PC-3 (cell line): ENCODE results near the gene CAMTA1. TPM values are rescaled to one million over a fixed set of nuclear protein-coding genes. Genes with fewer than 3 reads are reported as not detected.

Experiments
- ATAC-seq: fragments of 200-7000 bp; cut with Tn5 transposase; 2 replicates; pipeline ENCODE4 v1.9.1; 2020; ENCODE audit warnings: mild to moderate bottlenecking, moderate library complexity
- BruUV-seq: library from RNA; stranded (reverse); fragments of 400-500 nt; replicated peaks from 2 replicates; lab custom pipeline; 2021; lab: Mats Ljungman, UMichigan
- CTCF ChIA-PET: fragments of 300-600 bp; sonication (Branson Sonifier 250); formaldehyde crosslinking; loops from one replicate; lab custom pipeline; 2022; ENCODE audit warnings: antibody characterized with exemption; lab: Charles Lee
- POLR2A ChIA-PET: fragments of 300-600 bp; sonication (Branson Sonifier 250); formaldehyde crosslinking; loops from one replicate; lab custom pipeline; 2022; ENCODE audit warnings: antibody characterized with exemption; ENCODE audit not compliant: unreplicated experiment; lab: Charles Lee
- DNase-seq: peaks from one replicate; pipeline ENCODE4 v3.0.0-alpha.2; 2015
- H2AFZ ChIP-seq: fragments of 300-600 bp; sonication (generic); 2 replicates; pipeline ENCODE4 v1.6.0; 2016; ENCODE audit warnings: antibody characterized with exemption, low read length
- H3F3A ChIP-seq: fragments of 300-600 bp; sonication (generic); one replicate; pipeline ENCODE4 v1.6.0; 2017; ENCODE audit warnings: antibody characterized with exemption, low read length, control low read depth, mild to moderate bottlenecking; ENCODE audit not compliant: unreplicated experiment
- H3K27ac ChIP-seq: fragments of 300-600 bp; sonication (generic); 2 replicates; pipeline ENCODE4 v1.5.1; 2016; ENCODE audit warnings: mild to moderate bottlenecking, low read length
- H3K27me3 ChIP-seq: fragments of 300-600 bp; sonication (generic); 2 replicates; pipeline ENCODE4 v1.6.1; 2016; ENCODE audit warnings: low read length, mixed read lengths
- H3K36me3 ChIP-seq: fragments of 300-600 bp; sonication (generic); 2 replicates; pipeline ENCODE4 v1.6.1; 2016; ENCODE audit warnings: low read depth, mixed run types, low read length, mixed read lengths
- H3K4me1 ChIP-seq: fragments of 300-600 bp; sonication (generic); 2 replicates; pipeline ENCODE4 v1.5.1; 2016; ENCODE audit warnings: low read length; ENCODE audit not compliant: insufficient read depth
- H3K4me2 ChIP-seq: fragments of 300-600 bp; sonication (generic); 2 replicates; pipeline ENCODE4 v1.6.0; 2016; ENCODE audit warnings: low read length
- H3K4me3 ChIP-seq: fragments of 300-600 bp; sonication (generic); 2 replicates; pipeline ENCODE4 v1.5.1; 2016; ENCODE audit warnings: mild to moderate bottlenecking, low read length, mixed read lengths
- H3K79me2 ChIP-seq: fragments of 300-600 bp; sonication (generic); 2 replicates; pipeline ENCODE4 v1.6.1; 2017; ENCODE audit warnings: low read length, mixed read lengths
- H3K9ac ChIP-seq: fragments of 300-600 bp; sonication (generic); 2 replicates; pipeline ENCODE4 v1.6.0; 2016; ENCODE audit warnings: mild to moderate bottlenecking, low read length
- H3K9me2 ChIP-seq: fragments of 300-600 bp; sonication (generic); replicated peaks from 2 replicates; pipeline ENCODE4 v1.6.1; 2016; ENCODE audit warnings: mixed run types, low read length, mixed read lengths
- H3K9me3 ChIP-seq: fragments of 300-600 bp; sonication (generic); 2 replicates; pipeline ENCODE4 v1.6.1; 2016; ENCODE audit warnings: low read length, mixed read lengths
- H4K20me1 ChIP-seq: fragments of 300-600 bp; sonication (generic); 2 replicates; pipeline ENCODE4 v1.6.1; 2016; ENCODE audit warnings: low read length, mixed read lengths
- CTCF ChIP-seq: fragments of 300-600 bp; sonication (generic); conservative IDR thresholded peaks from 2 replicates; pipeline ENCODE4 v1.5.1; 2017; ENCODE audit warnings: antibody characterized with exemption, low read depth, mild to moderate bottlenecking, low read length
- EZH2 ChIP-seq: fragments of 300-600 bp; sonication (generic); IDR thresholded peaks from one replicate; pipeline ENCODE4 v1.6.1; 2017; ENCODE audit warnings: antibody characterized with exemption, mild to moderate bottlenecking, low read length; ENCODE audit not compliant: unreplicated experiment
- EZH2phosphoT487 ChIP-seq: fragments of 300-600 bp; sonication (generic); IDR thresholded peaks from 2 replicates; pipeline ENCODE4 v1.6.1; 2018; ENCODE audit warnings: mild to moderate bottlenecking, antibody characterized with exemption, low read length, borderline replicate concordance
- intact Hi-C: fragments of 100-400 bp; cut with micrococcal nuclease; formaldehyde crosslinking; loops from 2 replicates; pipeline ENCODE4 v1.9.0; 2023
- total RNA-seq: library from RNA; depleted of rRNA; stranded (reverse); fragments of >200 nt; gene quantifications from 2 replicates; pipeline ENCODE4 v1.2.3, GENCODE V29; 2014

Gene CAMTA1
- total RNA-seq, 1 experiment from 2014 or later, result 40.8 TPM

GRCh38 chr1:7568901-7569524, 783.8 kb downstream of the CAMTA1 start:
- no peaks in the 10 kb centered on the region for H3F3A ChIP-seq
- TF ChIP-seq CTCF (no peak), EZH2phosphoT487 (no peak), EZH2 (no peak)
- no peaks in the 10 kb centered on the region for H4K20me1 ChIP-seq
- H3K9ac ChIP-seq, result no peak overlapping the region
- ATAC-seq (no peak), DNase-seq (no peak)
- ChIA-PET CTCF (no interaction called here), POLR2A (no interaction called here)
- no peak overlapping the region for H2AFZ ChIP-seq
- H3K36me3 ChIP-seq, result no peaks in the 10 kb centered on the region
- no peaks in the 10 kb centered on the region for H3K79me2 ChIP-seq
- intact Hi-C loops, result no loop called here
- H3K9me2 ChIP-seq, result no peaks in the 10 kb centered on the region
- no peak overlapping the region for H3K4me2 ChIP-seq
- peaks cover 17% of the 10 kb centered on the region for H3K27me3 ChIP-seq
- no TSS peak for BruUV-seq
- H3K4me1 ChIP-seq, result no peaks in the 10 kb centered on the region
- no peak overlapping the region for H3K27ac ChIP-seq
- no peak overlapping the region for H3K4me3 ChIP-seq
- H3K9me3 ChIP-seq, result no peaks in the 10 kb centered on the region

DNA sequence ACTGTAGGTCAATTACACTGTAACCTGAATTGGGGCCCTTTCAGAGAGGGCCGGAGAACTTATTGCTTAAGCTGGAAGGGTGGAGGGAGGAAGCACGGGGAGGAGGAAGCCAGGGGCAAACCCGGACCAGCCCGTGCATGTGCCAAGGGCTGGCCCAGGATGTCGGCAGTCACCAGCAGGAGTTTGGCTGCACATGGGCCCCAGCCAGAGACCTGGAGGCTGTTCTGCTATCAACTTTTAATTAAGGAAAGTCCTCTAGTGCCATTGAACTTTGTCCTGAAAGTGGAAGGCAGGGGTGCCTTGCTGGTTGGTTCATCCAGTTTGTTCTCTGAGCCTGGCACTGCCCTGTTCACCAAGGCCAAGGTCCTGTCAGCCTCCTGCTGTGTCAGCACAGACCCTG, 785.1 kb downstream of the CAMTA1 start:
- Histone ChIP-seq H4K20me1 (no peaks in the 10 kb centered on the region), H3K79me2 (no peaks in the 10 kb centered on the region), H3K9me3 (no peaks in the 10 kb centered on the region), H3K4me1 (no peaks in the 10 kb centered on the region), H2AFZ (no peak overlapping the region), H3K27ac (no peak overlapping the region), H3K9me2 (no peaks in the 10 kb centered on the region), H3K9ac (no peak overlapping the region), H3K4me2 (no peak overlapping the region), H3F3A (no peaks in the 10 kb centered on the region), H3K36me3 (no peaks in the 10 kb centered on the region), H3K27me3 (peaks cover 30% of the 10 kb centered on the region), H3K4me3 (no peak overlapping the region)
- no peak for TF ChIP-seq EZH2
- TF ChIP-seq CTCF, result no peak
- TF ChIP-seq EZH2phosphoT487, result no peak
- ATAC-seq, result no peak
- no TSS peak for BruUV-seq
- ChIA-PET CTCF (no interaction called here), POLR2A (no interaction called here)
- no peak for DNase-seq
- intact Hi-C loops, result no loop called here

- TF ChIP-seq EZH2phosphoT487 (no peak), CTCF (no peak), EZH2 (no peak)
- Histone ChIP-seq H3K9me3 (no peaks in the 10 kb centered on the region), H3K4me2 (no peak overlapping the region), H3K9me2 (no peaks in the 10 kb centered on the region), H3F3A (no peaks in the 10 kb centered on the region), H3K27me3 (peaks cover 49% of the 10 kb centered on the region), H3K36me3 (no peaks in the 10 kb centered on the region), H4K20me1 (no peaks in the 10 kb centered on the region), H2AFZ (no peak overlapping the region), H3K9ac (no peak overlapping the region), H3K79me2 (no peaks in the 10 kb centered on the region), H3K4me1 (no peaks in the 10 kb centered on the region), H3K4me3 (no peak overlapping the region), H3K27ac (no peak overlapping the region)
- intact Hi-C loops, result no loop called here
- ChIA-PET CTCF (no interaction called here), POLR2A (no interaction called here)
- BruUV-seq, result no TSS peak
- DNase-seq (no peak), ATAC-seq (no peak)
Measured at GRCh38 chr1:7572654-7573152, 787.4 kb downstream of the CAMTA1 start.
